ENCODE measurements around the gene AJM1.
"Not testable (repeated sequence)": the region's sequence is repeated elsewhere in the genome, so short reads cannot be mapped to it uniquely, and the experiment has no call there.

The AJM1 gene

GRCh38 chr9:136880651-136881050, 38.4 kb downstream of the AJM1 start:
- no peak for DNase-seq (ENCODE audit: low spot score)

GRCh38 chr9:136881691-136882108, 39.4 kb downstream of the AJM1 start:
- DNase-seq (ENCODE audit: low spot score) = no peak

- DNase-seq (ENCODE audit: low spot score) = no peak
Observed at GRCh38 chr9:136882109-136882946, 40.0 kb downstream of the AJM1 start.

GRCh38 chr9:136882947-136883283, 40.6 kb downstream of the AJM1 start:
- not testable (repeated sequence) for DNase-seq (ENCODE audit: low spot score)

- not testable (repeated sequence) for DNase-seq (ENCODE audit: low spot score)
Observed at GRCh38 chr9:136883670-136884069, 41.4 kb downstream of the AJM1 start.

GRCh38 chr9:136885950-136886578, 43.8 kb downstream of the AJM1 start, which contains the start of gene TRAF2:
TSS of gene TRAF2 (plus strand) at chr9:136886516. CDS start at chr9:136898741, 12,225 bp downstream.
- DNase-seq (ENCODE audit: low spot score) = peak; percentile 98

- peak; percentile 81 for DNase-seq (ENCODE audit: low spot score)
Observed at GRCh38 chr9:136886610-136887597, 44.6 kb downstream of the AJM1 start.

- DNase-seq (ENCODE audit: low spot score) = no peak
Observed at GRCh38 chr9:136888454-136888853, 46.2 kb downstream of the AJM1 start.

GRCh38 chr9:136889858-136890257, 47.6 kb downstream of the AJM1 start:
- no peak for DNase-seq (ENCODE audit: low spot score)

- DNase-seq (ENCODE audit: low spot score) = no peak
Observed at GRCh38 chr9:136890661-136891060, 48.4 kb downstream of the AJM1 start.

Data from ecto neural progenitor cell (in vitro differentiated cells).